ENCODE measurements around the gene PDZD8.

- TF ChIP-seq CTCF (IDR thresholded peaks at IDR 0.05; ENCODE audit: low read depth, low read length) = 0 out of 2 replicates have a peak, but pooled peaks have one; percentile 12
- TF ChIP-seq EZH2phosphoT487 (IDR thresholded peaks at IDR 0.05; ENCODE audit: low read depth) = no peak
Measured at GRCh38 chr10:117318909-117319308, 56.3 kb downstream of the PDZD8 start.
